Ovary (tissue), 3 donors: Measurements from ENCODE around the gene TPST2.

Source experiments
- CTCF ChIP-seq, 3 donors: fragments of 450-650 bp in 2 of 3; fragments of 200-600 bp in 1 of 3; IDR thresholded peaks; one replicate each; pipeline versions ENCODE4 v1.5.1 to v1.8.0; 2016 to 2022; ENCODE audit warnings: antibody characterized with exemption in 3 of 3, mild to moderate bottlenecking in 1 of 3
- EP300 ChIP-seq: sonication (generic); formaldehyde crosslinking; IDR thresholded peaks from one replicate; pipeline ENCODE4 v1.6.1; 2017; ENCODE audit warnings: antibody characterized with exemption
- POLR2A ChIP-seq: fragments of 450-650 bp; IDR thresholded peaks from one replicate; pipeline ENCODE4 v1.6.1; 2017; ENCODE audit warnings: antibody characterized with exemption, mild to moderate bottlenecking, moderate library complexity
- donor health status: DM: no; HTN: no; CAD: no.

- TF ChIP-seq EP300: no peak
- TF ChIP-seq CTCF (IDR thresholded peaks at IDR 0.05): no peak
- TF ChIP-seq POLR2A: no peak
Measured at GRCh38 chr22:26508148-26508547, 81.8 kb downstream of the TPST2 start.
